Activated T-cell treated with anti-CD3 and anti-CD28 coated beads for 1 hour (primary cell): Measurements from ENCODE around the gene COG8.

ENCODE experiments used
- DNase-seq: peaks from one replicate; pipeline ENCODE4 v3.0.0-alpha.2; 2020; ENCODE audit warnings: low read depth

Gene COG8

DNA sequence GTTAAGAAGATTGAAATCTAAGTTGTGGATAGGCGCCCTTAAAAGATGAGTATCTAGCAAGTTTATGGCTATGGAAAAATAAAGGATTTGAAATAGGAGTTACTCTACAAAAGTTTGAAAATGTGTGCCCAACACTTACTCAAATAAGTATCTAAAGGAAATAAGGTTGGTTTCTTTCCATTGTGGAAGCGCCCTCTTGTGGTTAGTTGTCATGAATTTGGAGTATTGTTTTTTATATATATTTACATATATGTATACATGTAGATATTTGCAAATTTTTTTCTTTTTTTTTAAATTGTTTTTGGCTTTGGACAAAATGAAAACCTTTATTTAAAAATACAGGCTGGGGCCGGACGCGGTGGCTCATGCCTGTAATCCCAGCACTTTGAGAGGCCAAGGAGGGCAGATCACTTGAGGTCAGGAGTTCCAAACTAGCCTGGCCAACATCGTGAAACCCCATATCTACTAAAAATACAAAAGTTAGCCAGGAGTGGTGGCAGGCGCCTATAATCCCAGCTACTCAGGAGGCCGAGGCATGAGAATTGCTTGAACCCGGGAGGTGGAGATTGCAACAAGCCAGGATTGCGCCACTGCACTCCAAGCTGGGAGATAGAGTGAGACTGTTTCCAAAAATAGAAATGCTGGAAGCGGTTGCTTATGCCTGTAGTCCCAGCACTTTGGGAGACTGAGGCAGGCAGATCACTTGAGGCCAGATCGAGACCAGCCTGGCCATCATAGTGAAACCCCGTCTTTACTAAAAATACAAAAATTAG lies 52.2 kb downstream of the COG8 start:
- peak; percentile 16 for DNase-seq

DNA sequence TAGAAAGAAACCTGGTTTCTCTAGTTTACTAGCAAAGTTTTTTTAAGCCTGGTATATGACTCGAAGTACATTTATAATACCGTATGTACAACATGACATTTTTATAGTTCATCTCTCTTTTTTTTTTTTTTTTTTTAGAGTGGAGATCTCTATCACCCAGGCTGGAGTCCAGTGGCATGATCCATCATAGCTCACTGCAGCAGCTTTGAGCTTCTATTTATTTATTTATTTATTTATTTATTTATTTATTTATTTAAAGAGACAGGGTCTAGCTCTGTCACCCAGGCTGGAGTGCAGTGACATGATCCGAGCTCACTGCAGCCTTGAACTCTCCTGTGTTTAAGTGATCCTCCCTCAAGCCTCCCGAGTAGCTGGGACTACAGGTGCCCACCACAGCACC lies 54.1 kb downstream of the COG8 start:
- DNase-seq = no peak

DNA sequence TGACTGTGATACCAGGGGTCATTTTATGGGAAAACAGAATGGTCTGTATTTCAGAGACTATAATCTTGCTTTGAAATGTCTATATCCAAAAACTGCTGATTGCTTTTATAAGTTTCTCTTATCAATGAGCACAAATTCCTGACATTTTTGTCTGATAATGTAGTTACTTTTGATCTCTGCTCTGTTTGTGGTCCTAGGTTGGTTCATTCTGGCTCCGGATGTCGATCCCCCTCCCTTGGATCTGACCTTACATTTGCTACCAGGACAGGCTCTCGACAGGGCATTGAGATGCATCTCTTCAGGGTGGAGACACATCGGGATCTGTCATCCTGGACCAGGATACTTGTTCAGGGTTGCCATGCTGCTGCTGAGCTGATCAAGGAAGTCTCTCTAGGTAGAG lies 55.5 kb downstream of the COG8 start:
- DNase-seq = no peak

DNA sequence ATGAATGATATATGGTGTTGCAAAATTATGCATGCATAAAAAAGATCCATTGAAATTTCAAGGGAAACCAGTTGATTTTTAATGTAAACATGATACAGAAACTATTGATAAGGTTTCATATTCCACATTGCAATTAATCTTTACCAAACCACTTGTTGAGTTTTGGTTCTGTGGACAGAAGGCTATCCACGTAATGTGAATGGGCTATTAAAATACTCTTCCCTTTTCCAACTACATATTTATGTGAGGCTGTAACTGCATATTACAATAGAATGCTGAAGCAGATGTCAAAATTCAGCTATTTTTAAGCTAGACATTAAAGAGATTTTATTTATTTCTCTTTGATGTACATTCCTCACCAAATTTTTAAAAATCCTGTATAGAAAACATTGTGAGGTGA lies 62.0 kb downstream of the COG8 start:
- DNase-seq = no peak
